Activated T-cell treated with anti-CD3 and anti-CD28 coated beads, Interleukin-2, amount 50 U/mL, for 4 hours (primary cell): ENCODE measurements around the gene PCDHB12. TPM values are rescaled to one million over a fixed set of nuclear protein-coding genes. Genes with fewer than 3 reads are reported as not detected.
"Not testable (repeated sequence)": the region's sequence is repeated elsewhere in the genome, so short reads cannot be mapped to it uniquely, and the experiment has no call there.

Source experiments
- ATAC-seq, 2 donors: fragments of 200-7000 bp; cut with Tn5 transposase; one replicate each; pipeline ENCODE4 v1.10.0; 2021
- DNase-seq: peaks from one replicate; pipeline ENCODE4 v3.0.0-alpha.2; 2020
- H3K27me3 Mint-ChIP-seq: one replicate; pipeline ENCODE4 v1.8.0; 2021; ENCODE audit warnings: low read depth, mixed read lengths
- H3K36me3 Mint-ChIP-seq: one replicate; pipeline ENCODE4 v1.8.0; 2022; ENCODE audit warnings: mixed read lengths; ENCODE audit not compliant: insufficient read depth
- H3K4me1 Mint-ChIP-seq: one replicate; pipeline ENCODE4 v1.8.0; 2021; ENCODE audit warnings: low read depth, mixed read lengths
- H3K4me3 Mint-ChIP-seq: one replicate; pipeline ENCODE4 v1.8.0; 2021; ENCODE audit warnings: mild to moderate bottlenecking, moderate library complexity, mixed read lengths
- H3K9me3 Mint-ChIP-seq: one replicate; pipeline ENCODE4 v1.8.0; 2021; ENCODE audit warnings: mixed read lengths
- total RNA-seq, 3 donors: library from RNA; stranded (reverse); gene quantifications; one replicate each; pipeline ENCODE4 v1.2.1, GENCODE V29; 2021

Gene PCDHB12
- total RNA-seq, 3 donors from 2014 or later, result not detected

DNA sequence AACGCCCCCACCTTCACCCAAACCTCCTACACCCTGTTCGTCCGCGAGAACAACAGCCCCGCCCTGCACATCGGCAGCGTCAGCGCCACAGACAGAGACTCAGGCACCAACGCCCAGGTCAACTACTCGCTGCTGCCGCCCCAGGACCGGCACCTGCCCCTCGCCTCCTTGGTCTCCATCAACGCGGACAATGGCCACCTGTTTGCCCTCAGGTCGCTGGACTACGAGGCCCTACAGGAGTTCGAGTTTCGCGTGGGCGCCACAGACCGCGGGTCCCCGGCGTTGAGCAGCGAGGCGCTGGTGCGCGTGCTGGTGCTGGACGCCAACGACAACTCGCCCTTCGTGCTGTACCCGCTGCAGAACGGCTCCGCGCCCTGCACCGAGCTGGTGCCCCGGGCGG lies 16.3 kb downstream of the PCDHB12 start:
- not testable (repeated sequence) for DNase-seq, H3K4me3 Mint-ChIP-seq, H3K36me3 Mint-ChIP-seq, ATAC-seq, H3K4me1 Mint-ChIP-seq
- peaks cover 38% of the 10 kb centered on the region for H3K27me3 Mint-ChIP-seq
- peaks cover 18% of the 10 kb centered on the region for H3K9me3 Mint-ChIP-seq

GRCh38 chr5:141225421-141225820 lies 16.9 kb downstream of the PCDHB12 start:
- H3K4me3 Mint-ChIP-seq, H3K36me3 Mint-ChIP-seq, DNase-seq, ATAC-seq, H3K4me1 Mint-ChIP-seq: not testable (repeated sequence)
- peaks cover 15% of the 10 kb centered on the region for H3K9me3 Mint-ChIP-seq
- H3K27me3 Mint-ChIP-seq, result peaks cover 36% of the 10 kb centered on the region

DNA sequence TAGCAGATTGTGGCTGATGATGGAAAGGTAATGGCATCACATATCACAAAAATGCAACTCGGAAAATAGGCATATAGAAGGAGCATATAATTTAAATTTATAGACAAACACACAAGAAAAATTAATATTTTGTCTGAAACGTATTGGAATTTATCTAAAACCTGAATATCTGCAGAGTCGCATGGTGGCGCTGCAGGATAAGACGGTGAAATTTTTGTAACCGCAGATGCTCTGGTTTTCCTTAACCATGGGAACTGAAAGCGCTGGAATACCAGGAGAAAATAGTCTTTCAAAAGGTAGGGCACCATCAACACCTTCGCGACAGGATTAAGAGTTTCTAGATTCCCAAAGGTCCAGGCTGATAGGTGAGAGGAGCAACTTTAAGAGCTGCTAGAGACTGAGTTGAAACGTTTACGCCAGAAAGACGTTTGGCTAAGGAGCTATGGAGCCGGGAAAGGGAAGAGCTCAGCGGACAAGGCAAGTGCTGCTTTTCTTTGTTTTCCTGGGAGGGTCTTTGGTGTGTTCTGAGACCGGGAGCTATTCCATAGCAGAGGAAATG lies 25.7 kb downstream of the PCDHB12 start:
- Mint-ChIP-seq H3K27me3 (peaks cover 35% of the 10 kb centered on the region), H3K4me1 (no peaks in the 10 kb centered on the region), H3K36me3 (peaks cover 5% of the 10 kb centered on the region), H3K4me3 (no peak overlapping the region), H3K9me3 (peaks cover 47% of the 10 kb centered on the region)
- no peak for ATAC-seq
- no peak for DNase-seq

GRCh38 chr5:141235922-141236321 lies 27.4 kb downstream of the PCDHB12 start:
- H3K4me1 Mint-ChIP-seq, ATAC-seq, H3K4me3 Mint-ChIP-seq, DNase-seq: not testable (repeated sequence)
- Mint-ChIP-seq H3K36me3 (peaks cover 12% of the 10 kb centered on the region), H3K9me3 (peaks cover 63% of the 10 kb centered on the region), H3K27me3 (peaks cover 53% of the 10 kb centered on the region)

- DNase-seq, result no peak
- no peak overlapping the region for H3K4me3 Mint-ChIP-seq
- peaks cover 57% of the 10 kb centered on the region for H3K9me3 Mint-ChIP-seq
- ATAC-seq, result no peak
- peaks cover 12% of the 10 kb centered on the region for H3K36me3 Mint-ChIP-seq
- no peaks in the 10 kb centered on the region for H3K4me1 Mint-ChIP-seq
- peaks cover 56% of the 10 kb centered on the region for H3K27me3 Mint-ChIP-seq
These were observed 28.2 kb downstream of the PCDHB12 start for GRCh38 chr5:141236516-141237313.

DNA sequence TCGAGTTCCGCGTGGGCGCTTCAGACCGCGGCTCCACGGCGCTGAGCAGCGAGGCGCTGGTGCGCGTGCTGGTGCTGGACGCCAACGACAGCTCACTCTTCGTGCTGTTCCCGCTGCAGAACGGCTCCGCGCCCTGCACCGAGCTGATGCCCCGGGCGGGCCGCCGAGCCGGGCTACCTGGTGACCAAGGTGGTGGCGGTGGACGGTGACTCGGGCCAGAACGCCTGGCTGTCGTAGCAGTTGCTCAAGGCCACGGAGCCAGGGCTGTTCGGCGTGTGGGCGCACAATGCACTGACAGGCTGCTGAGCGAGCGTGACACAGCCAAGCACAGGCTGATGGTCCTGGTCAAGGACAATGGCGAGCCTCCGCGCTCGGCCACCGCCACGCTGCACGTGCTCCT lies 33.0 kb downstream of the PCDHB12 start:
- ATAC-seq, result no peak
- peaks cover 53% of the 10 kb centered on the region for H3K9me3 Mint-ChIP-seq
- H3K27me3 Mint-ChIP-seq, result peaks cover 60% of the 10 kb centered on the region
- H3K4me3 Mint-ChIP-seq, result no peak overlapping the region
- no peak for DNase-seq
- no peaks in the 10 kb centered on the region for H3K4me1 Mint-ChIP-seq
- peaks cover 9% of the 10 kb centered on the region for H3K36me3 Mint-ChIP-seq

GRCh38 chr5:141245250-141245717 lies 36.8 kb downstream of the PCDHB12 start, which contains the start of gene PCDHB15:
TSS of gene PCDHB15 (plus strand) at chr5:141245395. CDS start at chr5:141245579, 184 bp downstream.
- no peaks in the 10 kb centered on the region for H3K4me1 Mint-ChIP-seq
- peaks cover 59% of the 10 kb centered on the region for H3K9me3 Mint-ChIP-seq
- H3K4me3 Mint-ChIP-seq, result no peak within 1 kb of the TSS
- ATAC-seq (no peak), DNase-seq (no peak)
- peaks cover 8% of the 10 kb centered on the region for H3K36me3 Mint-ChIP-seq
- peaks cover 43% of the 10 kb centered on the region for H3K27me3 Mint-ChIP-seq

- not testable (repeated sequence) for H3K36me3 Mint-ChIP-seq, H3K4me3 Mint-ChIP-seq, DNase-seq, ATAC-seq, H3K4me1 Mint-ChIP-seq
- Mint-ChIP-seq H3K27me3 (peaks cover 31% of the 10 kb centered on the region), H3K9me3 (peaks cover 60% of the 10 kb centered on the region)
These were observed 38.5 kb downstream of the PCDHB12 start for GRCh38 chr5:141246971-141247370.

- ATAC-seq, H3K4me3 Mint-ChIP-seq, DNase-seq, H3K36me3 Mint-ChIP-seq, H3K4me1 Mint-ChIP-seq: not testable (repeated sequence)
- Mint-ChIP-seq H3K27me3 (peaks cover 27% of the 10 kb centered on the region), H3K9me3 (peaks cover 62% of the 10 kb centered on the region)
These were observed 38.9 kb downstream of the PCDHB12 start for GRCh38 chr5:141247434-141247833.

- no peak for DNase-seq
- Mint-ChIP-seq H3K4me1 (no peaks in the 10 kb centered on the region), H3K27me3 (peaks cover 9% of the 10 kb centered on the region), H3K9me3 (peaks cover 61% of the 10 kb centered on the region), H3K4me3 (no peak overlapping the region), H3K36me3 (peaks cover 3% of the 10 kb centered on the region)
- ATAC-seq, result no peak
These were observed 42.1 kb downstream of the PCDHB12 start for GRCh38 chr5:141250576-141250975.

GRCh38 chr5:141258464-141258863 lies 49.9 kb downstream of the PCDHB12 start:
- peaks cover 60% of the 10 kb centered on the region for H3K9me3 Mint-ChIP-seq
- no peak for ATAC-seq
- no peak for DNase-seq
- H3K27me3 Mint-ChIP-seq, result no peaks in the 10 kb centered on the region
- H3K4me3 Mint-ChIP-seq, result no peak overlapping the region
- H3K4me1 Mint-ChIP-seq, result no peaks in the 10 kb centered on the region
- H3K36me3 Mint-ChIP-seq, result peaks cover 17% of the 10 kb centered on the region

GRCh38 chr5:141258948-141259347 lies 50.4 kb downstream of the PCDHB12 start:
- no peak for DNase-seq
- ATAC-seq, result no peak
- Mint-ChIP-seq H3K9me3 (peaks cover 63% of the 10 kb centered on the region), H3K4me1 (no peaks in the 10 kb centered on the region), H3K4me3 (no peak overlapping the region), H3K27me3 (no peaks in the 10 kb centered on the region), H3K36me3 (peaks cover 18% of the 10 kb centered on the region)

GRCh38 chr5:141260458-141261237 lies 52.1 kb downstream of the PCDHB12 start:
- Mint-ChIP-seq H3K27me3 (no peaks in the 10 kb centered on the region), H3K36me3 (peaks cover 21% of the 10 kb centered on the region), H3K4me1 (no peaks in the 10 kb centered on the region), H3K9me3 (peaks cover 58% of the 10 kb centered on the region), H3K4me3 (no peak overlapping the region)
- ATAC-seq, result no peak
- no peak for DNase-seq

DNA sequence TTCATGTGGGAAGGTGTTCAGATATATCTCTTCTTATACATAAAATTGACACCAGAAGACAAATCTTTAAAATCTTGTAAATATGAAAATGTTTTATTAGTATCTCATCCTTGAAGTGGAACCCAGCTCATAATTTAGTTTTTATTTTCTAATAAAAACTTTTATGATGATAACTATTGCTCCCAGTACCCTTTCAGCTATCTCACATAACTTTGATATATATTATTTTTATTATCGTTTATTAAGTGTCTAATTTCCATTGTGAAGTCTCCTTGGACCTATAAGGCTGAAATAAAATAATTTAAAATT lies 52.7 kb downstream of the PCDHB12 start:
- ATAC-seq, result no peak
- Mint-ChIP-seq H3K9me3 (peaks cover 58% of the 10 kb centered on the region), H3K27me3 (no peaks in the 10 kb centered on the region), H3K36me3 (peaks cover 27% of the 10 kb centered on the region), H3K4me1 (no peaks in the 10 kb centered on the region), H3K4me3 (no peak overlapping the region)
- DNase-seq, result no peak
